ENCODE data around the gene IDI2. TPM values are rescaled to one million over a fixed set of nuclear protein-coding genes. Genes with fewer than 3 reads are reported as not detected.
"Not testable (repeated sequence)": the region's sequence is repeated elsewhere in the genome, so short reads cannot be mapped to it uniquely, and the experiment has no call there.

The IDI2 gene
- total RNA-seq, 1 donor from 2014 or later, result not detected

- ATAC-seq, result no peak
Observed at GRCh38 chr10:1019362-1019761, 6.3 kb downstream of the IDI2 start.

GRCh38 chr10:1015688-1016087 lies 10.0 kb downstream of the IDI2 start:
- DNase-seq, result no peak
- intact Hi-C loops (cut with micrococcal nuclease), result no loop called here

More at GRCh38 chr10:1019362-1019761, 6.3 kb downstream of the IDI2 start:
- intact Hi-C loops (cut with micrococcal nuclease), result no loop called here
- no peak for DNase-seq

GRCh38 chr10:1011696-1012095 lies 14.0 kb downstream of the IDI2 start:
- ATAC-seq (no peak), DNase-seq (no peak)
- intact Hi-C loops (cut with micrococcal nuclease), result no loop called here

More at GRCh38 chr10:1015688-1016087, 10.0 kb downstream of the IDI2 start:
- no peak for ATAC-seq

- no peak for DNase-seq
- no peak for ATAC-seq
- intact Hi-C loops (cut with micrococcal nuclease), result no loop called here
Observed at GRCh38 chr10:1010703-1011102, 15.0 kb downstream of the IDI2 start.

GRCh38 chr10:1009947-1010346 lies 15.7 kb downstream of the IDI2 start:
- ATAC-seq; DNase-seq; intact Hi-C loops (cut with micrococcal nuclease): not testable (repeated sequence)

- no peak for DNase-seq
- no peak for ATAC-seq
- intact Hi-C loops (cut with micrococcal nuclease), result no loop called here
Observed at GRCh38 chr10:1009071-1009494, 16.6 kb downstream of the IDI2 start.

- intact Hi-C loops (cut with micrococcal nuclease), result no loop called here
- no peak for ATAC-seq
- no peak for DNase-seq
Observed at GRCh38 chr10:1007583-1007982, 18.1 kb downstream of the IDI2 start.

GRCh38 chr10:1006573-1006972 lies 19.1 kb downstream of the IDI2 start:
- DNase-seq (no peak), ATAC-seq (no peak)
- intact Hi-C loops (cut with micrococcal nuclease), result no loop called here

GRCh38 chr10:1003884-1004670 lies 21.6 kb downstream of the IDI2 start:
- intact Hi-C loops (cut with micrococcal nuclease), result no loop called here
- ATAC-seq (no peak), DNase-seq (no peak)

GRCh38 chr10:1002425-1003006 lies 23.1 kb downstream of the IDI2 start:
- ATAC-seq (no peak), DNase-seq (no peak)
- intact Hi-C loops (cut with micrococcal nuclease), result no loop called here

- intact Hi-C loops (cut with micrococcal nuclease), result no loop called here
- ATAC-seq (no peak), DNase-seq (no peak)
Observed at GRCh38 chr10:997266-998022, 28.2 kb downstream of the IDI2 start.

GRCh38 chr10:996031-996430 lies 29.6 kb downstream of the IDI2 start:
- ATAC-seq, result no peak
- intact Hi-C loops (cut with micrococcal nuclease), result no loop called here
- no peak for DNase-seq

- ATAC-seq (no peak), DNase-seq (no peak)
- intact Hi-C loops (cut with micrococcal nuclease), result no loop called here
Observed at GRCh38 chr10:995559-995926, 30.1 kb downstream of the IDI2 start.

GRCh38 chr10:994836-995558 lies 30.7 kb downstream of the IDI2 start:
- intact Hi-C loops (cut with micrococcal nuclease), result no loop called here
- no peak for DNase-seq
- ATAC-seq, result no peak

GRCh38 chr10:992871-993270 lies 32.8 kb downstream of the IDI2 start:
- DNase-seq (no peak), ATAC-seq (no peak)
- intact Hi-C loops (cut with micrococcal nuclease), result no loop called here

- intact Hi-C loops (cut with micrococcal nuclease), result no loop called here
- DNase-seq (no peak), ATAC-seq (no peak)
Observed at GRCh38 chr10:992467-992866, 33.2 kb downstream of the IDI2 start.

GRCh38 chr10:990808-991207 lies 34.9 kb downstream of the IDI2 start:
- intact Hi-C loops (cut with micrococcal nuclease), result no loop called here

GRCh38 chr10:988667-989545 lies 36.8 kb downstream of the IDI2 start:
- DNase-seq, result no peak
- no peak for ATAC-seq
- intact Hi-C loops (cut with micrococcal nuclease), result loop anchor here (5.0 kb wide), 1 partner anchor 63 kb away; no protein-coding TSS in a partner anchor

More at GRCh38 chr10:990808-991207, 34.9 kb downstream of the IDI2 start:
- no peak for DNase-seq
- ATAC-seq, result no peak

Measured in left ventricle myocardium superior (tissue), 1 donor.